HG02610 (cell line): Measurements from ENCODE around the gene ALG9.
A peak's percentile ranks its signal among the peaks of the same experiment; 100 is the strongest.

Source experiments
- ATAC-seq: cut with Tn5 transposase; IDR thresholded peaks from one replicate; pipeline ENCODE4 v1.9.1; 2021; ENCODE audit warnings: mild to moderate bottlenecking, moderate library complexity; ENCODE audit not compliant: unreplicated experiment

ALG9 gene

GRCh38 chr11:111837366-111837891, 34.0 kb downstream of the ALG9 start:
- ATAC-seq, result no peak

GRCh38 chr11:111836721-111837120, 34.7 kb downstream of the ALG9 start:
- ATAC-seq, result peak; percentile 86

GRCh38 chr11:111836162-111836561, 35.2 kb downstream of the ALG9 start:
- ATAC-seq, result no peak

DNA sequence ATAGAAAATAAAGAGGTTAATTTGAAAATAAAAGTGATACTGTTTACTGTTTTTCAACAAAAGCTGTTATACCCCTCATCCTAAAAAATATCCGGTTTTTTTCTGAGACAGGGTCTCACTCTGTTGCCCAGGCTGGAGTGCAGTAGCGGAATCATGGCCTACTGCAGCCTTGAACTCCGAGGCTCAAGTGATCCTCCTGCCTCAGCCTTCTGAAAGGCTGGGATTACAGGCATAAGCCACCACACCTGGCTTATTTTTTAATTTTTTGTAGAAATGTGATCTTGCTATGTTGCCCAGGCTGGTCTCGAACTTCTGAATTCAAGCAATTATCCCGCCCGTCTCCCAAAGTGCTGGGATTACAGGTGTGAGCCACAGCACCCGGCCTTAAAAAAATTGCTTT, 35.7 kb downstream of the ALG9 start:
- ATAC-seq, result no peak

DNA sequence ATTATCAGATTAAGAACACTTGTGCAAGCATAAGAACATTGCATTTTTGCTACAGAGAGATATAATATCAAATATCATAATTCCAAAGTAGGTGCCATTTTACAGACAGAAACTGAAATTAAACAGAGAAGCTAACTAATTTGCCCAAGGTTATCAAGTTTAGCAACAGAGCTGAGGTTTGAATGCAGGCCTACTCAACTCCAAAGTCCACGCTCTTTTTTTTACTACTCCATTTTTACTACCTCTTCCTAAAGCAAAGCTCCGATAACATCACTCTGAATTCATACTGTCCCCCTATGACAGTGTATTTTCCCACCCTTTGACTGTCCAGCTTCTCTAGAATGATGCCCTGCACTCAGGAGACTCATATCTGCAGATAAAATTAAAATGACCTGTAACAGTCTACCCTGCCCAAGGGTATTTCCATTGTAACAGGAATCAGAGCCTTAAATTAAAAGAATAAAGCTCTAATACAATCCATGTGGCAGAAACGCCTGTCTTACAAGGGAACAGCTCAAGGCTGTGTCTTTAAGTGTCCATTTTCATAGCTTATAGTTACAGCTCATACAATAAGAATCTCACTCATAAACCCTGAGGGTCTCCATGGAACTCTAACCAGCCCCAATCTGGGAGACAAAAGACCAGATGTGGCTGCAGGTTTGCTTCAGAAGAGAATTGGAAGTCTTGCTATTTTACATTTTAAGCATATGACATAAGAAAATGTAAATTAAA, 36.8 kb downstream of the ALG9 start:
- ATAC-seq, result no peak

GRCh38 chr11:111833524-111833923, 37.9 kb downstream of the ALG9 start:
- no peak for ATAC-seq

DNA sequence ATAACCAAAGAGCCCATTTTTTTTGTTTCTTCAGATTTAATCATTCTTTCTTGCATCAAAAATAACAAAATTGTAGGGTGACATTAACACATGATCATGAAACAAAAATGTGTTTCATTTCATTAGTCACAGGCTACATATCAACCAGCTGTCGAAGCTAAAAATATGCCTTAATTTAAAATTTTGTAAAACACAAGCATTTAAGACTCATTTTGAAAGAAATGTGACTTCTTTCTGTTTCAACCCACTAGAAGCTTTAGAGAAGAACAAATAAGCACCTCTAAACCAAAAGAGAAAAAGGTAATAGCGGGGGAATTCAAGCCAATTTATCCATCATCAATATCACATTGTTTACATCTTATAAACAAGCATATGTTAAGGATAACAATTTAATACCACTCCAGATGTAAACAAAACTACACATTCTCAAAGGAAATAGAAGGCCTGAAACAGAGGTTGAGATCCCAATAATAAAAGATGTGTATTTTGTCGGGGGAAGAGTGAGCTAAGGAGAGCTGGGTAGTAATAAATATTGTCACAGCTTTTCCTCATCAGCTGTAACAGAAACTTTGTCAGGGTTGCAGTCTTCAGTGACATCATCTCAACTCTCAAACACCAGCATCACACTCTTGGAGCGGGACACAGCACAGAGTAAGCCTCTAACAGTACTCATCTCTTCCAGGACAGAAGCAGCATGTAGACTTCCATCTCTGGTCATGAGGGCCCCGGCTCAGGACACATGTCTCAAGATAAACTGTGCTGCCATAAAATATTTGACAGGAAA, 42.0 kb downstream of the ALG9 start:
- peak; percentile 81 for ATAC-seq

GRCh38 chr11:111826322-111826950, 44.9 kb downstream of the ALG9 start:
- no peak for ATAC-seq

- ATAC-seq, result no peak
These were observed 47.8 kb downstream of the ALG9 start for GRCh38 chr11:111823629-111824028.

- no peak for ATAC-seq
These were observed 48.2 kb downstream of the ALG9 start for GRCh38 chr11:111823131-111823530.

DNA sequence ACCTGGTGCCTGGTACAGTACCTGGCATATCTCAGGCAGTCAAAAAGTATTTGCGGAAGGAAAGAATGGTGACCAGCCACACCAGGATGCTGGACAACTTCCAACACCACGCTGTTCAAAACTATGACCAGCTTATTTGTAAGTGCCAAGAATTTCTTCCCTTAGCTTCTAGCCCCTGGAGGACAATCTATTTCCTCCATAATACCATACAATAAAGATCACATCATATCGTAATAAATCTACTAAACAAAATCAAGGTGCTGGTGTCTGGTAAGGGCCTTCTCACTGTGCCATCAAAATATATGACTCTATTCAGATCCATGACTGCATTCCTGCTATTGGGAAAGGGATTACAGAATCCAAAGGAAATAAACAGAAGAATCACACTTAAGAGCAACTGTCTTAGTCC, 51.5 kb downstream of the ALG9 start:
- no peak for ATAC-seq

GRCh38 chr11:111819161-111819828, 52.1 kb downstream of the ALG9 start:
- no peak for ATAC-seq

DNA sequence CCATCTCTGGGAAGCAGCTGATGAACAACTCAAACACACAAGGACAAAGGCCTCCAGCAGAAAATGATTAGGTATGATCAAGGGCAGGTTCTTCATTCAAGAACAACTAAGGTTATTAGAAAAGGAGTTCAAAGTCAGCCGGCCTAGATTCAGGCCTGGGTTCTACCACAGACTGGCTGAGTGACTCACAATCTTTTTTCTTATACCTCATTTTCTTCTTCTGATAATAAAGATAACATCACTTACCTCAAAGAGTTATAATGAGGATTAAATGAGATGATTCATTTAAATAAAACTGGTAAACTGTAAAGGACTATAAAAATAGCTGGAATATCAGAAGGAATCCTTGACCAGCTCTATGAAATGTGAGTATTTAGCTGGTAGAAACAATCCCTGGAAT, 55.9 kb downstream of the ALG9 start:
- ATAC-seq, result no peak

- ATAC-seq, result no peak
These were observed 56.6 kb downstream of the ALG9 start for GRCh38 chr11:111814557-111815320.

- ATAC-seq, result no peak
These were observed 57.3 kb downstream of the ALG9 start for GRCh38 chr11:111814106-111814505.

GRCh38 chr11:111812211-111812610, 59.2 kb downstream of the ALG9 start:
- no peak for ATAC-seq

DNA sequence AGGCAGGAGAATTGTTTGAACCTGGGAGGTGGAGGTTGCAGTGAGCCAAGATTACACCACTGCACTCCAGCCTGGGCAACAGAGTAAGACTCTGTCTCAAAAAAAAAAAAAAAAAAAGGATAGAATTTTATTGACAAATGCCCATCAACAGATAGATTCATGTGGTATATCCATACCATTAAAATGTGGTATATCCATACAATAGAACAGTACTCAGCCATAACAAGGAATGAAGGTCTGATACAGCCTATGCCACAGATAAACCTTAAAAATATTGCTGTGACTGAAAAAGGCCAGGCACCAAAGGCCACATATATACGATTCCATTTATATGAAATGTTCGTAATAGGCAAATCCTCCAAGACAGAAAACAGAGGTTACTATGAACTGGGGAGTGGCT, 59.9 kb downstream of the ALG9 start:
- no peak for ATAC-seq

GRCh38 chr11:111808834-111809233, 62.5 kb downstream of the ALG9 start:
- no peak for ATAC-seq

- no peak for ATAC-seq
These were observed 63.3 kb downstream of the ALG9 start for GRCh38 chr11:111808063-111808588.

DNA sequence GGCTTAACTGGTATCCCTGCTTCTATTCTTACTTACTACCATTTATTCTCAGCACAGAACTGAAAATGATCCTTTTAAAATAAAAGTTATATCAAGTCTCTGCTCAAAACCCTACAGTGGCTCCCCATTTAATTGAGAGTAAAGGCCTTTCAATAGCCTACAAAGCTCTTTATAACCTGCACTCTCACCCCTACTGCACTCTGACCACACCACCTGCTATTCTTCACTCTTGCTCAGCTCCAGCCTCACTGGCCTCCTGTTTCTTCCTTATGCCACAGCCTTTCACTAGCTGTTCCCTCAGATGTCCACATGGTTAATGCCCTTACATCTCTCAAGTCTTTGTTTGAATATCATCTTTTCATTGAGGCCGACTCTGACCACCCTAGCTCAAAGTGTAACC, 64.3 kb downstream of the ALG9 start:
- ATAC-seq, result no peak
